ENCODE results near the gene TFEB. TPM values are rescaled to one million over a fixed set of nuclear protein-coding genes. Genes with fewer than 3 reads are reported as not detected.
A peak's percentile ranks its signal among the peaks of the same experiment; 100 is the strongest.

Gene TFEB
- total RNA-seq, 1 donor from 2014 or later: 36.5 TPM

- intact Hi-C loops (cut with DNase I): no loop called here
- Histone ChIP-seq H3K36me3 (no peaks in the 10 kb centered on the region), H3K4me3 (no peak overlapping the region), H3K9me3 (no peaks in the 10 kb centered on the region), H3K4me1 (peaks cover 70% of the 10 kb centered on the region), H3K27ac (no peak overlapping the region), H3K27me3 (ENCODE audit: low read depth) (no peaks in the 10 kb centered on the region)
- peak; percentile 14 for DNase-seq
- no peak for ATAC-seq
- TF ChIP-seq CTCF (IDR thresholded peaks at IDR 0.05): no peak
These were observed 14.0 kb downstream of the TFEB start for GRCh38 chr6:41721414-41721813.

- Histone ChIP-seq H3K27ac (no peak overlapping the region), H3K4me1 (peaks cover 76% of the 10 kb centered on the region), H3K4me3 (no peak overlapping the region), H3K27me3 (ENCODE audit: low read depth) (no peaks in the 10 kb centered on the region), H3K9me3 (no peaks in the 10 kb centered on the region), H3K36me3 (no peaks in the 10 kb centered on the region)
- no peak for TF ChIP-seq CTCF (IDR thresholded peaks at IDR 0.05)
- DNase-seq (peak; percentile 23), ATAC-seq (no peak)
- intact Hi-C loops (cut with DNase I): no loop called here
These were observed 14.6 kb downstream of the TFEB start for GRCh38 chr6:41720783-41721182.

- no peak for ATAC-seq
- no peak overlapping the region for H3K4me3 ChIP-seq
- no peak for TF ChIP-seq CTCF (IDR thresholded peaks at IDR 0.05)
- H3K27me3 ChIP-seq (ENCODE audit: low read depth): no peaks in the 10 kb centered on the region
- H3K36me3 ChIP-seq: no peaks in the 10 kb centered on the region
- H3K9me3 ChIP-seq: no peaks in the 10 kb centered on the region
- intact Hi-C loops (cut with DNase I): no loop called here
- DNase-seq: peak; percentile 28
- peaks cover 72% of the 10 kb centered on the region for H3K4me1 ChIP-seq
- H3K27ac ChIP-seq: no peak overlapping the region
These were observed 15.2 kb downstream of the TFEB start for GRCh38 chr6:41720262-41720620.

GRCh38 chr6:41719436-41720261 is 15.8 kb downstream of the TFEB start:
- no peak for TF ChIP-seq CTCF (IDR thresholded peaks at IDR 0.05)
- peaks cover 1% of the 10 kb centered on the region for H3K36me3 ChIP-seq
- no peaks in the 10 kb centered on the region for H3K27me3 ChIP-seq (ENCODE audit: low read depth)
- no peak overlapping the region for H3K27ac ChIP-seq
- intact Hi-C loops (cut with DNase I): no loop called here
- peaks cover 66% of the 10 kb centered on the region for H3K4me1 ChIP-seq
- H3K9me3 ChIP-seq: no peaks in the 10 kb centered on the region
- DNase-seq: peak; percentile 23
- no peak for ATAC-seq
- no peak overlapping the region for H3K4me3 ChIP-seq

GRCh38 chr6:41718828-41719227 is 16.6 kb downstream of the TFEB start:
- Histone ChIP-seq H3K4me1 (peaks cover 58% of the 10 kb centered on the region), H3K9me3 (no peaks in the 10 kb centered on the region), H3K27me3 (ENCODE audit: low read depth) (no peaks in the 10 kb centered on the region), H3K36me3 (peaks cover 4% of the 10 kb centered on the region), H3K4me3 (no peak overlapping the region), H3K27ac (no peak overlapping the region)
- DNase-seq (peak; percentile 14), ATAC-seq (no peak)
- intact Hi-C loops (cut with DNase I): no loop called here
- TF ChIP-seq CTCF (IDR thresholded peaks at IDR 0.05): no peak

Data from lower lobe of right lung (tissue), 2 donors.